NCI-H2107 treated with DMSO at 0.1 percent for 48 hours (cell line): ENCODE results near the gene IL7R.

ENCODE experiments used
- DNase-seq: peaks from one replicate; lab custom pipeline; 2025; ENCODE audit not compliant: unreplicated experiment; lab: John Stamatoyannopoulos, UW

Gene IL7R

DNA sequence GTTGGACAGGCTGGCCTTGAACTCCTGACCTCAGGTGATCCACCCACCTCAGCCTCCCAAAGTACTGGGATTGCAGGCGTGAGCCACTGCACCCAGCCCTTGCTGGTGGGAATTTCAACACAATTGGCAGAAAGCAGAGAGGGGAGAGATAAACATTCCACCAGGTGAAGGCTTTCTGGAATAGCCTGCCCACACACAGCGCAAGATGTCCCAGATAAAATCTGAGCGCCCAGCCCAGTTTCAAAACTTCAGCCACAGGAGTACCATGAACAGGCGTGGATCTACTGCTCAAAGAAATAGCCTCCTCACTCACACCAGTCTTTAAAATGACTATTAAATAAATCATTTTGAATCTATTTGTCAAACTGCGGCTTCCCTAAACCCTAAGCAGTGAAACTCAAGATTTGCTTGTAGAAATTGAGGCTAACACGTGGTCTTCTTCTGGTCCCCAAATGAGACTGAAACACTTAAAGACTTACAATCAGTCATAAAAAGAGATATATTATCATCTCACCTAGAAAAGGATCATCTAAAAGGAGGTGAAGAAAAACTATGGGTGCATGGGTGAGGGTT, 47.0 kb downstream of the IL7R start:
- no peak for DNase-seq

DNA sequence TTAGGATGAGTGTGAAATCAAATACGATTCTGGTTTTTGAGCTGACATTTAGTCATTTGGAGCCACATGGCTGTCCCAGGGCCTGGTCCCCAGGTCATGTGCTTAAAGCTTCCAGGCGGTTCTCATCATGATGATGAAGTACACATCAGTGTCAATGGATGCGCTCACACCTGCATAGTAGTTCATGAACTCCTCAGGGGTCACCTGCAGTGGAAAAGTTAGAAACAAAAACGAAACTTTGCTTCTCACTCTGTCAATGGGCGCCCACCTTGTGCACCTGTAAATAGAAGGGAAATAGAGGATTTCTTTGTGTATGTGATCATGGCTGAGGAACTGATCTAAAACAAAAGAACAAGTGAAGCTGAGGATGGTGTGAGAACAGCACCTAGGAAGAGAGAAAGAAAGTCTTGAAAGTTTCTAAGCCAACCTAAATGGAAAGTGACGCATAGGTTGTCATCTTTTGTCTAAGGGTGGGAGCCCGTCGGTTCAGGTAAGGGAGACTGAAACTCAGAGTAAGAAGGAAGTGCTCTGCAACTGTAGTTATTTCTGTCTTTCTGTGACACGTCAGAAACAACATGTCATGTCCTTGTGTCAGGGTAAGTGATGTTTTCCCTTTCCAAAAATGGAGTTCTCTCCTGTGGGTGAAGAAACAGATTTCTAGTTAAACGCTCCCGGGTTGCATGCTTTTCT, 47.9 kb downstream of the IL7R start:
- DNase-seq: no peak

DNA sequence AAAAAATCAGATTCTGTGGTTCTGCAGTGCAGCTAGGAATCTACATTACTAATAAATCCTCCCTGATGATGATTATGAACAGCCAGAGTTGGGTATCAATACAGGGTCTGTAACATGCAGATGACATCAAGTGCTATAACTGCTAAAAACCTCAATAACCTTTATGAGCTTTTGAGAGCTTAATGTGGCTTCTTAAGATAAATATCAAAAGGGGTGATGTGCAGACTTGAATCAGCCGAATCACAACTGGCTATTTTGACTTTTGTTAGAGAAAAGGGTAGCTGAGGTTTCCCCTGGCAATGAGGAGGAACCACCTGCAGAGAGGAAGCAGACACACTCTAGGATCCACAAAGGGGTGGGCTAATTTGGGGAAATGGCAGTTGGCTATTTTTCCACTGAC, 51.5 kb downstream of the IL7R start:
- no peak for DNase-seq

DNA sequence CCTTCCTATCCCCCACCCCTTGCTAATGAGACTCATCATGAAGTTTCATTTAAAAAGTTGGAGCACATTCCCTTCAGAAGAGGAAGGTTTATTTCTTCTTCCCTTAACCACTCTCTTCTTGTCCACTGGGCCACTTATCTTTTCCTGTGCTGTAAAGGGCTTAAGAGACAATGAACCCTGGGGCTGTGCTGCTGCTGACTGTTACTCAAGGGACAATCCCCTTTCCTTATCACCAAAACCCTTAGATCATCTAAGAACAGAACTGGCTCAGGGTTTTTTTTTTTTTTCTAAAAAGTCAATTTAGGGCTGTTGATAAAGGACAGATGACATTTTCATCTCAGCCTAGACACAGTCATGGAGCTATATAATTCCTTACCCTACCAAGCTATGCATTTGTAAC, 52.1 kb downstream of the IL7R start:
- no peak for DNase-seq

DNA sequence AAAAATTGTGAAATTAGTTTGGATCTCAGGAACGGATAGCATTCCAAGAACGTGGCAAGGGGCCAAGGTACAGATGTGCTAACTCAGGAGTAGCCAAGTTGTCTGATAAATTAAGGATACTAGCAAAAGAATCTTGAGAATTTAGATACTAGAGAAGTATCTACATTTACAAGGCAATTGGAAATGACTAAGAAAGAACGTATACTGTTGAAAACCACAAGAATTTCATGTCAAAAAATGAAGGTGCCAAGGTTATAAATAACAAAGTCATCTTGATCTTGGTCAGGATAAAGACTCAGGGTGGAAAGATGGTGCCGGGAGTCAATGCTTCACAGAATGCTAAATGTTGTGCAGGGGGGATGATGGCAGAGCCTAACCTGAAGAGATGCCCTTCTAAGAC, 62.5 kb downstream of the IL7R start:
- DNase-seq: no peak

DNA sequence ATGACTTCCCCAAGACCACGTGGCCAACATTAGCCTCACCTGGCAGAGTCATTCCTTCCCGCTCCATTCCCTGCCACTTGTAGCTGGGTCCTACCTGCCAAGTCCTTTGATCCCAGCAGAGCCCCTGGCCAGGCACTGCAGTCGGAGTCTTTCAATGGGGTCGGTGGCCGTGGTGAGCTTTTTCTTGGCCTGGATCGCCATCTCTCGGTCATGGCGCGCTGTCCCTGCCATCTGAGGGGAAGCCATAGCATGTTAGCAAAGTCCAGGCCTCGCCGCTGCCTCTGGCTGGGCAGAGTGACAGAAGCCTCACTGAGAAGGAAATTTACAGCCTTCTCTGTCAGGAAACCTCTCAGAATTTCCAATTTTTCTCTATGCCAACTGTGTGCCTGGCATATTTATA, 64.2 kb downstream of the IL7R start:
- DNase-seq: no peak

DNA sequence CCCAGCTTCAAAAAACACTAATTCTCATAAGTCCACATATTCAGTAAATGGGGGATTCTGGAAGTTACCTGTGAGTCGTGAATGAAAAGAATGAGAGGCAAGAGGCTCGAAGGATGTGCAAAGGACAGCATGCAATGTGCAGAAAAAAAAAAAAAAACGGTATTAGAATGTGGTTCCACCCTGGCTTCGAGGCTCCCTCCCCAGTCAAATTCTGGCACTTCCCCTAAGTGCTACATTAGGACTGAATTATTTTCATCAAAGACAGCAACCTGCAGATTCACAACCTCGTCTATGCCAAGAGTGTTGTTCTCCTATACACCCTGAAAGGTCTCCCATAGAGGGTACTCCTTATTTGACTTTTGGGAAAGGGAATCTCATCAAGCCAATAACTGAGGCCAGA, 65.2 kb downstream of the IL7R start:
- no peak for DNase-seq

DNA sequence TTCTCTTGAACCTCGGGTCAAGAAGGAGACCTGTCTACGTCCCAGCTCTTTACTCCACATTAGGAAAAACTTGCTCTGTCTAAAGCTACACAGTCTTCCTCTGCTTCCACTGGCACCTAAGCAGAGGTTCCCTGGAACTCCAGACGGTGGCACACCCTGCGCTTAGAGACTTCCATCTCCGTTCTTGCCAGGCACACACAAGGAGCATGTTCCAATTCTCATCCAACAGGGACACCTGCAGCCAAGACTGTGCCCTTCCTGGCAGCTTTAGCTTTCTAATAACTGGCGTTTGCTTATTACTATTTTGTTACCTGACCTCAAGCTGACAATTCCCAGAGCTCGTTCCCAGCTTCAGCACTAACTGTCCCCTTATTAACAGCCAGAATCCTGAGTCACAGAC, 65.8 kb downstream of the IL7R start:
- DNase-seq: peak; percentile 5

DNA sequence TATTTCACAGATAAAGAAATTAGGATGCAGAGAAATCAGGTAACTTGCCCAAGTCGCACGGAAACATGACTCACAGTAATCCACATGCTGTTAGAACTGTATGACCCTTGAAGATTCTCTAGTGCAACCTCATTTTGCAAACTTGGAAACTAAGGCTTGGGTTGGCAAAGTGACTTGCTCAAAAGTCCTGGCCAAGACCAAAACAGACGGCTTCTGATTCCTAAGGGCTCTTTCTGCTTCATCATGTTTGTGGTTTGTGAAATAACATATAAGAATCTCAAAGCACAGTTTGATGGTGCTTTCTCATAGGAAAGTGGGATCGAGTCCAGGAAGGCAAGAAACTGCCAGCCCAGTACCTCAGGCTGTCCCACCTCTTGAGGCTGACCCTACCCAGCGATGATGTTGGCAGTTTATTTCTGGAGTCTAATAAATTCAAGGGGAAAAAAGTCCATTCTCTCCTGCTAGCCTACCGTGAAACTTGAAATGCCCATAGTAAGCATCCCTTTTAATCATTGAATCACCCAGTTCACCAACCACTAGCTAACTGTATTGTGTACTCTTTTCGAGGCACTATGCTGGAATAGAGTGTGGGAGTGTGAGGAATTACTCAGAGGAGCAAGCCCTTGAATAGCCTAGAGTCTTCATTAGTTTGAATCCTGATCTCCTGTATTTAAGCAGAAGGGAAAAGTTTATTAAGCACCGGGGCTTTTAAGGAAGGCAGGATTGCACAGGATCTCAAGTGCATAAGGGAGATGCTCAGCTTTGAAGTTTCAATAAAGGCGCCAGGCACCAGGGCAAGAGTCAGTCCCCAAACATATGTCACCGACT, 67.6 kb downstream of the IL7R start:
- no peak for DNase-seq

DNA sequence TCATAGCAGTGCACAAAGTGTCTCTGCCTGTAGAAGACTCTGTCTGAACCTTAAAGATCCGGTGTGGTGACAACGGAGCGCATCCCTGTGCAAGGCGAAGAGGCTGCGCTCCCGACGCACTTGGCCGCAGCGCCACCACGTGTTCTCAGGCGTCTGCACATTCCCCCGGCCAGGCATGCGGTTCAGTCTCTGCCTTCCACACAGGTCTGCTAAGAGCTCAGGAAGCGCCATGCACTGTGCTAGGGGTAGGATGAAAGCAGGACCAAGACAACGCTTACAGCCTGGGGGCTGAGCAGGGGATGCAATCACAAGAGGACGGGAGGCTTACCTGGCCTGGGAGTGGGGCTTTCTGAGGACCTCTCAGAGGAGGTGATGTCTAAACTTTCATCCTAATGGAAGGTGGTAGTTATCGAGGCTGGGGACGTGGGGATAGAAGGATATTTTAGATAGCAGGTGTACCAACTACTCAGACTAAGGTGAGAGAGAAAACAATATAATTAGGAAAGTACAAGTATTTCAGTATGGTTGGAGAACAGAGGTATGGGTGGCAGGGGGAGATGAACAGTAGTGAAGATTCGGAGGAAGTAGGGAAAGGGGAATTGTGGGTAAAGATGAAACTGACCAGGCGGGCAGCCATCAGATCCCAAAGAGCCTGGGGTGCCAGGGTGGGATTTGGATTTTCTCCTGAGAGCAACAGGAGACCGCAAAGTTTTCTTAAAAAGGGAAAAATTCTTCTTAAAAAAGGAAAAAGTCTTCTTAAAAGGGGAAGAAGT, 68.4 kb downstream of the IL7R start:
- peak; percentile 27 for DNase-seq

DNA sequence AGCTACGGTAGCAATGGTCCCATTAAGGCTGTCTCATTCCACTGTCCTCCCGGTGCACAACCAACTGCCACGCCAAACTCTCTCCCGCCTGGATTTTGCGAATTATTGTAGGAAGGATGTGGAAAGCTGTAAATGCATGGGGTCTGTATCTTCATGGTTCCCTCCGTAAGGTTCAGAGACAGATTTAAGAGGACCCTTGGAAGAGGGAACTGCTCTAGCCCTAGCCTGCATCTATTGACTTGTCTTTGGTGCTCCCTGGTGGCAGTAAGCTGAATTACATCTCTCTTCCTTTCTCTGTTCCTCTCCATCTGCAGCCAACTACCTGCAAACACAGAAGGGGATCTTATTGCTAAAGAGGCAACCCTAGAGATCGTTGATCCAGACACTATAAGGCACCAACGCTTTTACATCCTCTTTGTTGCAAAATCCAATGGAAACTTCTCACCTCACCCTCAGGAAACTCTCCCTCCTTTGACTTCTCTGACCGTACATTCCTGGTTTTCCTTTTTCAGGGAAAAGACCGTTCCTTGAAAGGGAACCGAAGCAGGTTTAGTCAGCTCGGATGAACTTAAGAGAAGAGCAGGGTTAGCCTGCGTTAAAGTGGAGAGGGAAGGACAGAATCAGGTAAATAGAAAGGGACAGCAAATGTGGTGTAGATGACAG, 69.8 kb downstream of the IL7R start:
- peak; percentile 54 for DNase-seq
